SH-SY5Y (cell line): ENCODE results near the gene PCDHB3.

Source experiments
- GATA2 ChIP-seq: IDR thresholded peaks from 2 replicates; pipeline ENCODE4 v1.6.1; 2011; ENCODE audit warnings: mild to moderate bottlenecking, low read depth, low read length
- GATA3 ChIP-seq: IDR thresholded peaks from 2 replicates; pipeline ENCODE4 v1.6.1; 2011; ENCODE audit warnings: low read depth, mild to moderate bottlenecking, low read length, moderate library complexity

GRCh38 chr5:141100243-141100805, at the start of gene PCDHB3:
- no peak for TF ChIP-seq GATA3
- no peak for TF ChIP-seq GATA2
